HEK293 (cell line): ENCODE results near the gene MBNL2.

Experiments used
- CTCF ChIA-PET: fragments of 350-600 bp; formaldehyde crosslinking; extraction: SDS; loops from one replicate; lab custom pipeline; 2021; ENCODE audit warnings: antibody characterized with exemption; lab: Yijun Ruan, JAX
- POLR2A ChIA-PET: fragments of 300-600 bp; formaldehyde crosslinking; extraction: SDS; loops from one replicate; lab custom pipeline; 2020; ENCODE audit warnings: antibody characterized with exemption, inconsistent platforms; lab: Yijun Ruan, JAX
- H3K27ac ChIP-seq: fragments of 200-500 bp; sonication (Bioruptor generic); 2 replicates; pipeline ENCODE4 v1.5.1; 2014; ENCODE audit warnings: low read depth, low read length, control low read depth, inconsistent platforms; ENCODE audit errors: extremely low read depth
- H3K36me3 ChIP-seq, 2 experiments: fragments of 200-500 bp in 1 of 2; sonication (Bioruptor generic) in 1 of 2; 1 replicate in 1 of 2; 2 replicates in 1 of 2; pipeline ENCODE4 v1.5.1; 2014 to 2017; ENCODE audit warnings: inconsistent platforms in 2 of 2, low read length in 2 of 2; ENCODE audit not compliant: control insufficient read depth in 2 of 2, insufficient read depth in 1 of 2
- H3K4me1 ChIP-seq: fragments of 200-500 bp; sonication (Bioruptor generic); 2 replicates; pipeline ENCODE4 v1.5.1; 2014; ENCODE audit warnings: mild to moderate bottlenecking, low read length, inconsistent platforms; ENCODE audit not compliant: control insufficient read depth, insufficient read depth
- H3K4me3 ChIP-seq: 2 replicates; pipeline ENCODE4 v1.5.1; 2011; ENCODE audit warnings: low read depth, mild to moderate bottlenecking, control low read depth, low read length, moderate library complexity
- H3K9me3 ChIP-seq: fragments of 200-500 bp; sonication (Bioruptor generic); 2 replicates; pipeline ENCODE4 v1.5.1; 2014; ENCODE audit warnings: low read depth, low read length, inconsistent platforms; ENCODE audit not compliant: control insufficient read depth, insufficient read depth
- FEZF1 ChIP-seq: fragments of 450-650 bp; formaldehyde crosslinking; IDR thresholded peaks from 2 replicates; pipeline ENCODE4 v1.5.1; 2016; ENCODE audit warnings: missing biosample characterization, missing genetic modification characterization
- GFI1B ChIP-seq: fragments of 450-650 bp; formaldehyde crosslinking; IDR thresholded peaks from 2 replicates; pipeline ENCODE4 v1.5.1; 2016; ENCODE audit warnings: missing biosample characterization, missing genetic modification characterization
- IKZF3 ChIP-seq: fragments of 450-650 bp; IDR thresholded peaks from 2 replicates; pipeline ENCODE4 v1.5.0; 2018; ENCODE audit warnings: missing biosample characterization, mild to moderate bottlenecking, missing genetic modification characterization, moderate library complexity
- KLF8 ChIP-seq: fragments of 450-650 bp; formaldehyde crosslinking; IDR thresholded peaks from 2 replicates; pipeline ENCODE4 v1.5.1; 2016; ENCODE audit warnings: missing biosample characterization, missing genetic modification characterization
- PRDM4 ChIP-seq: fragments of 450-650 bp; formaldehyde crosslinking; IDR thresholded peaks from 2 replicates; pipeline ENCODE4 v1.5.1; 2017; ENCODE audit warnings: missing biosample characterization, missing genetic modification characterization
- PRDM6 ChIP-seq: fragments of 450-650 bp; formaldehyde crosslinking; IDR thresholded peaks from 2 replicates; pipeline ENCODE4 v1.5.1; 2017; ENCODE audit warnings: missing biosample characterization, missing genetic modification characterization
- ZBTB11 ChIP-seq: fragments of 450-650 bp; formaldehyde crosslinking; conservative IDR thresholded peaks from 2 replicates; pipeline ENCODE4 v1.5.1; 2016; ENCODE audit warnings: low read depth, missing biosample characterization, missing genetic modification characterization
- ZBTB17 ChIP-seq: fragments of 450-650 bp; formaldehyde crosslinking; IDR thresholded peaks from 2 replicates; pipeline ENCODE4 v1.5.1; 2016; ENCODE audit warnings: missing biosample characterization, missing genetic modification characterization
- ZBTB44 ChIP-seq: fragments of 450-650 bp; IDR thresholded peaks from 2 replicates; pipeline ENCODE4 v1.5.1; 2018; ENCODE audit warnings: missing biosample characterization, mild to moderate bottlenecking, missing genetic modification characterization
- ZBTB7A ChIP-seq: fragments of 450-650 bp; formaldehyde crosslinking; IDR thresholded peaks from 2 replicates; pipeline ENCODE4 v1.5.1; 2016; ENCODE audit warnings: low read depth, missing biosample characterization, missing genetic modification characterization
- ZEB2 ChIP-seq: fragments of 450-650 bp; formaldehyde crosslinking; IDR thresholded peaks from 2 replicates; pipeline ENCODE4 v1.5.1; 2016; ENCODE audit warnings: missing biosample characterization, missing genetic modification characterization
- ZIC2 ChIP-seq: fragments of 450-650 bp; formaldehyde crosslinking; IDR thresholded peaks from 2 replicates; pipeline ENCODE4 v1.5.1; 2016; ENCODE audit warnings: missing biosample characterization, missing genetic modification characterization
- ZNF223 ChIP-seq: fragments of 450-650 bp; formaldehyde crosslinking; IDR thresholded peaks from 2 replicates; pipeline ENCODE4 v1.5.1; 2016; ENCODE audit warnings: missing biosample characterization, missing genetic modification characterization
- ZNF354C ChIP-seq: fragments of 450-650 bp; formaldehyde crosslinking; IDR thresholded peaks from 2 replicates; pipeline ENCODE4 v1.5.1; 2016; ENCODE audit warnings: missing biosample characterization, missing genetic modification characterization, low read depth, borderline replicate concordance
- ZNF362 ChIP-seq: fragments of 450-650 bp; formaldehyde crosslinking; IDR thresholded peaks from 2 replicates; pipeline ENCODE4 v1.5.1; 2016; ENCODE audit warnings: missing biosample characterization, missing genetic modification characterization
- ZNF404 ChIP-seq: fragments of 450-650 bp; formaldehyde crosslinking; IDR thresholded peaks from 2 replicates; pipeline ENCODE4 v1.5.1; 2017; ENCODE audit warnings: missing biosample characterization, missing genetic modification characterization
- ZNF654 ChIP-seq: fragments of 450-650 bp; formaldehyde crosslinking; IDR thresholded peaks from 2 replicates; pipeline ENCODE4 v1.5.1; 2016; ENCODE audit warnings: low read depth, missing biosample characterization, missing genetic modification characterization
- ZNF660 ChIP-seq: fragments of 450-650 bp; IDR thresholded peaks from 2 replicates; pipeline ENCODE4 v1.5.1; 2018; ENCODE audit warnings: missing biosample characterization, mild to moderate bottlenecking, missing genetic modification characterization
- ZNF704 ChIP-seq: fragments of 450-650 bp; formaldehyde crosslinking; IDR thresholded peaks from 2 replicates; pipeline ENCODE4 v1.5.1; 2016; ENCODE audit warnings: missing biosample characterization, missing genetic modification characterization

MBNL2 gene

GRCh38 chr13:97279913-97280312, 57.8 kb downstream of the MBNL2 start:
- Histone ChIP-seq H3K9me3 (no peaks in the 10 kb centered on the region), H3K36me3 (peaks cover 0 to 8% of the 10 kb centered on the region in 2 experiments; a peak in 1 of 3 replicates), H3K27ac (no peak overlapping the region), H3K4me3 (no peak overlapping the region), H3K4me1 (peaks cover 11% of the 10 kb centered on the region)
- POLR2A ChIA-PET = no interaction called here
- TF ChIP-seq ZBTB7A = no peak
- TF ChIP-seq IKZF3 (tag by site-specific recombination) = 0 out of 2 replicates have a peak, but pooled peaks have one; percentile 41
- TF ChIP-seq PRDM6 = peak; percentile 82
- TF ChIP-seq ZNF223 (tag by site-specific recombination) = no peak
- no peak for TF ChIP-seq ZBTB11 (tag by site-specific recombination)
- no peak for TF ChIP-seq ZNF404 (tag by site-specific recombination)
- TF ChIP-seq PRDM4 (tag by site-specific recombination) = peak; percentile 37; the same call in 1 of the 2 replicates
- TF ChIP-seq ZIC2 (tag by site-specific recombination) = no peak
- TF ChIP-seq ZNF354C (tag by site-specific recombination) = no peak
- TF ChIP-seq ZBTB17 (tag by site-specific recombination) = no peak
- TF ChIP-seq ZNF654 (tag by site-specific recombination) = no peak
- 0 out of 2 replicates have a peak, but pooled peaks have one; percentile 9 for TF ChIP-seq ZEB2 (tag by site-specific recombination)
- peak; percentile 94 for TF ChIP-seq GFI1B (tag by site-specific recombination)
- peak; percentile 86 for TF ChIP-seq FEZF1 (tag by site-specific recombination)
- 0 out of 2 replicates have a peak, but pooled peaks have one; percentile 8 for TF ChIP-seq ZNF660 (tag by site-specific recombination)
- TF ChIP-seq KLF8 = no peak
- TF ChIP-seq ZBTB44 (tag by site-specific recombination) = peak; percentile 41; the same call in 1 of the 2 replicates
- no peak for TF ChIP-seq ZNF704
- TF ChIP-seq ZNF362 (tag by site-specific recombination) = no peak
- CTCF ChIA-PET = no interaction called here
